SU-DHL-6 (cell line): ENCODE results near the gene LTBP1.

ENCODE experiments used
- EZH2phosphoT487 ChIP-seq: fragments of 200-600 bp; sonication (generic), shearing (Covaris generic); conservative IDR thresholded peaks from 2 replicates; pipeline ENCODE4 v1.6.1; 2018; ENCODE audit warnings: mild to moderate bottlenecking, antibody characterized with exemption, low read length, moderate library complexity, mixed read lengths
- TF ChIP-seq, protein P1 (sequence below): fragments of 200-600 bp; sonication (generic); IDR thresholded peaks from one replicate; pipeline ENCODE4 v1.5.1; 2017; ENCODE audit warnings: antibody characterized with exemption, mild to moderate bottlenecking, low read length, moderate library complexity; ENCODE audit not compliant: insufficient read depth, poor library complexity, severe bottlenecking

DNA sequence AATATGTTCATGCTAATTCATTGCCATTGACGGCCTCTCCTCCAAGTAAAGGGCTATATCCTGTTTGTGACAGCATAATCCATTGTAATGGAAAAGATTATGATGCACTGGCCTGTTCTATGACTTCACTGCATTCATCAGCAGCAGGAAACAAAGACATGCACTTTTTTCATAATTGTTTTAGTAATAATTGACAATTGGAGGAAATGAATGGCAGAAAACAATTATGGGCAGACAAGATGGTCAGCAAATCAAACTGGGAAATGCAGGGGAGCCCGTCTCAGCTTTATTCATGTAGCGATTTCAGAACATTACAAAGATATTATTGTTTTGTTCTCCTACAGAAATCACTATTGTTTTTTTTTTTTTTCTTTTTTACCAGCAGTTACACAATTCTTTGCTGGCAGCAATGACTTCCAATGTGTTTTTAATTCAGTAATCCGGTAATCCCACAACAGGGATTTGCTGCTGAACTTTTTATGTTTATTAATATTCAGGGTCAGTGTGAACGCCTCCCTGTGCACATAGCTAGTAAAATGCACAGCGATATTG is 495.9 kb downstream of the LTBP1 start:
- TF ChIP-seq, protein P1, sequence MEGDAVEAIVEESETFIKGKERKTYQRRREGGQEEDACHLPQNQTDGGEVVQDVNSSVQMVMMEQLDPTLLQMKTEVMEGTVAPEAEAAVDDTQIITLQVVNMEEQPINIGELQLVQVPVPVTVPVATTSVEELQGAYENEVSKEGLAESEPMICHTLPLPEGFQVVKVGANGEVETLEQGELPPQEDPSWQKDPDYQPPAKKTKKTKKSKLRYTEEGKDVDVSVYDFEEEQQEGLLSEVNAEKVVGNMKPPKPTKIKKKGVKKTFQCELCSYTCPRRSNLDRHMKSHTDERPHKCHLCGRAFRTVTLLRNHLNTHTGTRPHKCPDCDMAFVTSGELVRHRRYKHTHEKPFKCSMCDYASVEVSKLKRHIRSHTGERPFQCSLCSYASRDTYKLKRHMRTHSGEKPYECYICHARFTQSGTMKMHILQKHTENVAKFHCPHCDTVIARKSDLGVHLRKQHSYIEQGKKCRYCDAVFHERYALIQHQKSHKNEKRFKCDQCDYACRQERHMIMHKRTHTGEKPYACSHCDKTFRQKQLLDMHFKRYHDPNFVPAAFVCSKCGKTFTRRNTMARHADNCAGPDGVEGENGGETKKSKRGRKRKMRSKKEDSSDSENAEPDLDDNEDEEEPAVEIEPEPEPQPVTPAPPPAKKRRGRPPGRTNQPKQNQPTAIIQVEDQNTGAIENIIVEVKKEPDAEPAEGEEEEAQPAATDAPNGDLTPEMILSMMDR = no peak
- TF ChIP-seq EZH2phosphoT487 = no peak
